Osteoblast (primary cell): Measurements from ENCODE around the gene RPL18A. TPM values are rescaled to one million over a fixed set of nuclear protein-coding genes. Genes with fewer than 3 reads are reported as not detected.

Experiments used
- DNase-seq: peaks from one replicate; pipeline ENCODE4 v3.0.0; 2011; ENCODE audit warnings: low spot score, mixed read lengths; ENCODE audit not compliant: insufficient read length; ENCODE audit errors: missing footprints
- H2AFZ ChIP-seq: 2 replicates; pipeline ENCODE4 v1.6.0; 2011; ENCODE audit warnings: mild to moderate bottlenecking, low read length
- H3K27ac ChIP-seq: 2 replicates; pipeline ENCODE4 v1.5.1; 2011; ENCODE audit warnings: mild to moderate bottlenecking, low read depth, low read length, moderate library complexity
- H3K27me3 ChIP-seq: 2 replicates; pipeline ENCODE4 v1.6.0; 2012; ENCODE audit warnings: mild to moderate bottlenecking, control low read depth, inconsistent platforms, low read length, moderate library complexity; ENCODE audit not compliant: insufficient read depth
- H3K36me3 ChIP-seq: 2 replicates; pipeline ENCODE4 v1.5.1; 2011; ENCODE audit warnings: mild to moderate bottlenecking, low read length, control low read depth, moderate library complexity; ENCODE audit not compliant: insufficient read depth
- H3K4me1 ChIP-seq: 2 replicates; pipeline ENCODE4 v1.5.1; 2011; ENCODE audit warnings: mild to moderate bottlenecking, low read length, control low read depth, moderate library complexity; ENCODE audit not compliant: insufficient read depth
- H3K4me2 ChIP-seq: 2 replicates; pipeline ENCODE4 v1.6.0; 2011; ENCODE audit warnings: mild to moderate bottlenecking, low read length; ENCODE audit not compliant: insufficient read depth
- H3K4me3 ChIP-seq: fragments of 200-600 bp; sonication (generic); 3 replicates; pipeline ENCODE4 v1.5.1; 2012; ENCODE audit warnings: mild to moderate bottlenecking, low read length, inconsistent platforms; ENCODE audit not compliant: insufficient read depth
- H3K79me2 ChIP-seq: 2 replicates; pipeline ENCODE4 v1.6.0; 2012; ENCODE audit warnings: mild to moderate bottlenecking, low read length, control low read depth, inconsistent platforms; ENCODE audit not compliant: insufficient read depth
- H3K9me3 ChIP-seq: 2 replicates; pipeline ENCODE4 v1.5.1; 2011; ENCODE audit warnings: low read depth, low read length, control low read depth
- H4K20me1 ChIP-seq: 2 replicates; pipeline ENCODE4 v1.6.0; 2012; ENCODE audit warnings: mild to moderate bottlenecking, low read length, control low read depth; ENCODE audit not compliant: insufficient read depth
- total RNA-seq: library from RNA; depleted of rRNA; stranded (reverse); fragments of >200 nt; gene quantifications from 2 replicates; pipeline ENCODE4 v1.2.3, GENCODE V29; 2012
- TF ChIP-seq, protein P1 (sequence below): IDR thresholded peaks from 2 replicates; pipeline ENCODE4 v1.5.1; 2011; ENCODE audit warnings: mild to moderate bottlenecking, low read depth, low read length, moderate library complexity; ENCODE audit errors: extremely low read depth

RPL18A gene
- total RNA-seq, 1 donor, result 869 TPM

DNA sequence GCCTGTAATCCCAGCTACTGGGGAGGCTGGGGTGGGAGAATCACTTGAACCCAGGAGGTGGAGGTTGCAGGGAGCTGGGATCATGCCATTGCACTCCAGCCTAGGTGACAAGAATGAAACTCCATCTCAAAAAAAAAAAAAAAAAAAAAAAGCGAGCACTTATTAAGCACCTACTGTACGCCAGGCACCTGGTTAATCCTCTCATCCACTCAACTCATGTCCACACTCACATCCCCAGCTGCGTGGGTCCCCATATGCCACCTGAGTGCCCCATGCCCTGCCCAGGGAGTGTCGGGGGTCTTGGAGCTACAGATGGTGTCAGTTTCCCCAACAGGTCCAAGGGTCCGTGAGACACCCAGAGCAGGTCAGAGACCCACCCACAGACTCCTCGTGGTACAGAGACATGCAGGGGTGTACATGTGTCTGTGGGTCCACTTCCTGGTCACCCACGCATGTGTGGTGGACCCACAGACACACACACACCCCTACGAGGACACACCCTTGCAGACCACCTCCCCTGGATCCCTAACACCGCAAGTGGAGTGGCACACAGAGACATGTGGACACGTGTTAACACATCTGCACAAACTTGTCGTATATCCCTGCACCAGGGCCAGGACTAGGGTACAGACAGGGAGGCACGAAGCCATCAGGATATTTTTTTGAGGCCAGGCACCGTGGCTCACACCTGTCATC is 41.9 kb upstream of the RPL18A start:
- Histone ChIP-seq H3K4me1 (no peaks in the 10 kb centered on the region), H4K20me1 (no peaks in the 10 kb centered on the region), H3K79me2 (no peaks in the 10 kb centered on the region), H3K9me3 (no peaks in the 10 kb centered on the region), H3K4me2 (no peak overlapping the region), H3K4me3 (no peak overlapping the region), H3K36me3 (no peaks in the 10 kb centered on the region), H2AFZ (no peak overlapping the region), H3K27me3 (no peaks in the 10 kb centered on the region), H3K27ac (no peak overlapping the region)
- TF ChIP-seq, protein P1, sequence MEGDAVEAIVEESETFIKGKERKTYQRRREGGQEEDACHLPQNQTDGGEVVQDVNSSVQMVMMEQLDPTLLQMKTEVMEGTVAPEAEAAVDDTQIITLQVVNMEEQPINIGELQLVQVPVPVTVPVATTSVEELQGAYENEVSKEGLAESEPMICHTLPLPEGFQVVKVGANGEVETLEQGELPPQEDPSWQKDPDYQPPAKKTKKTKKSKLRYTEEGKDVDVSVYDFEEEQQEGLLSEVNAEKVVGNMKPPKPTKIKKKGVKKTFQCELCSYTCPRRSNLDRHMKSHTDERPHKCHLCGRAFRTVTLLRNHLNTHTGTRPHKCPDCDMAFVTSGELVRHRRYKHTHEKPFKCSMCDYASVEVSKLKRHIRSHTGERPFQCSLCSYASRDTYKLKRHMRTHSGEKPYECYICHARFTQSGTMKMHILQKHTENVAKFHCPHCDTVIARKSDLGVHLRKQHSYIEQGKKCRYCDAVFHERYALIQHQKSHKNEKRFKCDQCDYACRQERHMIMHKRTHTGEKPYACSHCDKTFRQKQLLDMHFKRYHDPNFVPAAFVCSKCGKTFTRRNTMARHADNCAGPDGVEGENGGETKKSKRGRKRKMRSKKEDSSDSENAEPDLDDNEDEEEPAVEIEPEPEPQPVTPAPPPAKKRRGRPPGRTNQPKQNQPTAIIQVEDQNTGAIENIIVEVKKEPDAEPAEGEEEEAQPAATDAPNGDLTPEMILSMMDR, result no peak
- DNase-seq, result peak; percentile 36

DNA sequence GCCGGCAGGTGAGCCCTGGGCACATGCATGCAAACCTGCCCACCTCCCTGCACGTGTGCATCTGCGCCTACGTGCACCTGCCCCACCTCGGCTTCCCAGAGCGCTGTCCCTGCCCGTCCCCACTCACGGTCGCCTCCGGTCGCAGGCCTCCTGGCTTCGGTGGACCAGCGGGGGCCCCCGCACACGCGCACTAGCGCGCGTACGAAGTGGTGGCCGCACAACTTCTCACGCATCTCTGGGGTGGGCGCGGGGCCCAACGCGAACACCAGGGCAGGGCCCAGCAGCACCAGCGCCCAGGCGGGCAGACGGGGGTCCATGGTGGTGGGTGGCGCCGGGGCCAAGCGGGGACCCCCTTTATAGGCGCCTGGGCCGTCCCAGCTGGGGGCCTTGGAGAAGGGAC is 38.5 kb upstream of the RPL18A start, which contains the start of gene INSL3:
INSL3 (minus strand) TSS at position 330 of the 400 bp plus-strand sequence; CDS start at position 317, 13 bp downstream.
- no peaks in the 10 kb centered on the region for H3K4me1 ChIP-seq
- DNase-seq, result peak; percentile 76
- H3K27ac ChIP-seq, result no peak within 1 kb of the TSS
- no peak within 1 kb of the TSS for H3K4me2 ChIP-seq
- H4K20me1 ChIP-seq, result no peaks in the 10 kb centered on the region
- no peaks in the 10 kb centered on the region for H3K79me2 ChIP-seq
- H3K9me3 ChIP-seq, result no peaks in the 10 kb centered on the region
- H3K27me3 ChIP-seq, result no peaks in the 10 kb centered on the region
- H3K4me3 ChIP-seq, result no peak within 1 kb of the TSS
- H3K36me3 ChIP-seq, result no peaks in the 10 kb centered on the region
- TF ChIP-seq, protein P1, result no peak
- no peak within 1 kb of the TSS for H2AFZ ChIP-seq

DNA sequence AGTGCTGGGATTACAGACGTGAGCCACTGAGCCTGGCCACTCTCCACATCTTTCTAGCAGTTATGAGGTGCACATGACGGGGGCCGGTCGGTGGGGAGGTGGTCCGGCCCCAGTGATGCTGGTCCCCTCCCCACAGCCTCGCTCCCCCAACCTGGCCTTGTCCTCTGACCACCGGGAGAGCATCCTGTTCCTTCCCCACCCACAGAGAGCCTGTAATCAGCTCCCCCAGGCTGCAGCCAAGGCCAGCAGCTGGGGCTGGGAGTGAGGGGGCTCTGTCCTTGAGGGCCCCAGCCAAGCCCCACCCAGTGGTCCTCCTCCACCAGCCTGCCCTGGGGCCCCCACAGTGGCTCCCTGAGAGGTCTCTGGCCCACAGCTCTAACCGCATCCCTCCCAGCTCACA is 35.4 kb upstream of the RPL18A start:
- H3K4me3 ChIP-seq, result no peak overlapping the region
- H4K20me1 ChIP-seq, result no peaks in the 10 kb centered on the region
- H3K27me3 ChIP-seq, result no peaks in the 10 kb centered on the region
- H3K4me2 ChIP-seq, result no peak overlapping the region
- peak; percentile 73 for DNase-seq
- no peaks in the 10 kb centered on the region for H3K79me2 ChIP-seq
- H3K4me1 ChIP-seq, result no peaks in the 10 kb centered on the region
- no peak overlapping the region for H3K27ac ChIP-seq
- H3K9me3 ChIP-seq, result no peaks in the 10 kb centered on the region
- H3K36me3 ChIP-seq, result no peaks in the 10 kb centered on the region
- no peak overlapping the region for H2AFZ ChIP-seq
- TF ChIP-seq, protein P1, result no peak

DNA sequence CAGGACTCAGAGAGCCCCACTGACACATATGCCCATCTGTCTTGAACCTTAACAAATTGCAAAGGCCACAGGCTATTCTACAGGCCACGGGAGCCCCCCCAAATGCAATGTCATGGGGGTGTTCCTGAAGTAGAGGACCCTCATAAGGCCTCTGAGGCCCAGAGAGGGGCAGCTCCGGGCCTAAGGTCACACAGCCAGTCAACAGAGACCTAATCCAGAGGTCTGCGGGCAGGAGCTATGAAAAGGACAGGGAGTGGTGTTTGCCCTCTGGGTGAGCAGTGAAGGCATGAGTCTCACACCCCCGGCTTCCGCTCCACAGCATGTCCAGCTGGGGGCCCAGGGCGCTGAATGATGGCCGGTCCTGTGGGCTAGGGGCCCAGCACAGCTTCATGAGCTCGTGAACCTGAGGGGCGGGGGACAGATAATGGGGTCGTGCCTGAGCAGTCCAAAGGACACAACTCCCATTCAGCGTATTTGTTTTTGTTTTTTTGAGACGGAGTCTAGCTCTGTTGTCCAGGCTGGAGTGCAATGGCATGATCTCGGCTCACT is 33.1 kb upstream of the RPL18A start:
- H3K4me1 ChIP-seq, result no peaks in the 10 kb centered on the region
- H4K20me1 ChIP-seq, result no peaks in the 10 kb centered on the region
- no peak overlapping the region for H3K4me2 ChIP-seq

More for the DNA sequence above, 33.1 kb upstream of the RPL18A start:
- DNase-seq, result peak; percentile 48
- Histone ChIP-seq H3K27me3 (no peaks in the 10 kb centered on the region), H3K9me3 (no peaks in the 10 kb centered on the region), H2AFZ (no peak overlapping the region), H3K27ac (no peak overlapping the region), H3K79me2 (no peaks in the 10 kb centered on the region), H3K4me3 (no peak overlapping the region), H3K36me3 (no peaks in the 10 kb centered on the region)
- TF ChIP-seq, protein P1, result no peak
